GM12801 (cell line): ENCODE data around the gene CFAP91.

Source experiments
- CTCF ChIP-seq: IDR thresholded peaks from one replicate; pipeline ENCODE4 v1.5.1; 2011; ENCODE audit warnings: control low read depth; ENCODE audit not compliant: insufficient read length; ENCODE audit errors: extremely low read depth

CFAP91 gene

DNA sequence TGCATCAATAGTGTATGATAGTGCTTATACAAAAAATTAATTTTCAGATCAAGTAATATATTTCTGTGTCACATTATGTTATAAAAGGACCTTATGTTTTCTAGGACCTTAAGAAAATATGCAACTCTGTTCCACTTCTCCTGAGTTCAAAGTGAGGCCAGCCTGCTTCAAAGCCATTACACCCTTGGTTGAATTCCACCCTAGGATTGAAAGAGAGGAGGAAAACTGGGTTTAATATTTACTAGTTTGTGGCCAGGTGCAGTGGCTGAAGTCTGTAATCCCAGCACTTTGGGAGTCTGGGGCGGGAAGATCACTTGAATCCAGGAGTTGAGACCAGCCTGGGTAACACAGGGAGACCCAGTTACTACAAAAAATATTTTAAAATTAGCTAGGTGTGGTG lies 46.2 kb downstream of the CFAP91 start:
- TF ChIP-seq CTCF, result no peak

DNA sequence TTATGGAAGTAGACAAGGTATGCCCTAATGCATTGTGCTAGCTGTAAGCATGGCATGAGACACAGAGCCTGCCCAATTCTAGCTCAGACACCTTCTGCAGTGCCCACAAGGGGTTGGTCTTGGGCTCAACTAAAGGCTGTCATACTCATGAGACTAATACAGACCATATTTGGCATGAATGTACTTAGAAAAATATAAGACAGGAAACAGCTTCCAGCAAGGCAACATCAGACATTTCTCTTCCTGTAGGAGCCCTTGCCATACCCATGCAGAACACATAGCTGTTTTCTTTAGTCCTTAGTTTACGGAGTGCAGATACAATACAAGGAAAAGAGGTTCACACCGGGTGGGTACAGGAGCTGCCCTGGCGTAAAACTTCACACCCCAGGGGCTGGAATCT lies 48.6 kb downstream of the CFAP91 start:
- TF ChIP-seq CTCF, result no peak
